ENCODE data around the gene COL1A1. TPM values are rescaled to one million over a fixed set of nuclear protein-coding genes. Genes with fewer than 3 reads are reported as not detected.
A peak's percentile ranks its signal among the peaks of the same experiment; 100 is the strongest.

The COL1A1 gene
- polyA plus RNA-seq, 1 donor (not counting 4 experiments of a cell fraction or from before 2014, with no cell fraction given), result 0.55 TPM

- no peak overlapping the region for H3K9ac ChIP-seq (ENCODE audit: control insufficient read depth, extremely low read depth, insufficient read depth, low read length)
- H3K4me2 ChIP-seq (ENCODE audit: control insufficient read depth, extremely low read depth, insufficient read depth, low read depth, low read length), result no peak overlapping the region
- no peak for FAIRE-seq
- H3K9me1 ChIP-seq (ENCODE audit: control insufficient read depth, extremely low read depth, insufficient read depth, low read length), result no peaks in the 10 kb centered on the region
- H3K79me2 ChIP-seq (ENCODE audit: control insufficient read depth, insufficient read depth, low read length), result no peaks in the 10 kb centered on the region
- H3K9me3 ChIP-seq (ENCODE audit: control insufficient read depth, low read depth, low read length), result no peaks in the 10 kb centered on the region
- H3K4me3 ChIP-seq (ENCODE audit: control insufficient read depth in 2 of 3, extremely low read depth in 1 of 3, insufficient read depth in 2 of 3, low read depth in 1 of 3, low read length in 3 of 3), result no peak overlapping the region
- peaks cover 3% of the 10 kb centered on the region for H3K4me1 ChIP-seq (ENCODE audit: control insufficient read depth, extremely low read depth, insufficient read depth, low read length)
- no peak for DNase-seq (ENCODE audit: low read depth, low spot score)
- no peaks in the 10 kb centered on the region for H4K20me1 ChIP-seq (ENCODE audit: control insufficient read depth, extremely low read depth, insufficient read depth, low read length)
- H2AFZ ChIP-seq (ENCODE audit: control insufficient read depth, low read length), result no peak overlapping the region
- dilution Hi-C loops (cut with MboI; ENCODE audit: extremely low pct_ligation_motif_present, low sequenced_read_pairs), result no loop called here
- H3K27ac ChIP-seq (ENCODE audit: control insufficient read depth, insufficient read depth, low read length), result no peak overlapping the region
- H3K36me3 ChIP-seq (ENCODE audit: control insufficient read depth in 2 of 2, extremely low read depth in 1 of 2, insufficient read depth in 2 of 2, low read length in 2 of 2), result peaks cover 38 to 39% of the 10 kb centered on the region in 2 experiments
- H3K27me3 ChIP-seq (ENCODE audit: control insufficient read depth, extremely low read depth, insufficient read depth, low read length), result peaks cover 11% of the 10 kb centered on the region
- TF ChIP-seq CTCF (optimal IDR thresholded peaks at IDR 0.05 in 1 of 3, IDR thresholded peaks at IDR 0.05 in 1 of 3, conservative IDR thresholded peaks at IDR 0.05 in 1 of 3; ENCODE audit: extremely low read depth in 1 of 3, insufficient read depth in 2 of 3, low read length in 3 of 3) (peak in 1 of 3 experiments; percentile 2), EZH2 (IDR thresholded peaks at IDR 0.05; ENCODE audit: low read length) (no peak)
These were observed 67.0 kb downstream of the COL1A1 start for GRCh38 chr17:50134206-50135110.

- Histone ChIP-seq H3K4me1 (ENCODE audit: control insufficient read depth, extremely low read depth, insufficient read depth, low read length) (peaks cover 3% of the 10 kb centered on the region), H3K4me2 (ENCODE audit: control insufficient read depth, extremely low read depth, insufficient read depth, low read depth, low read length) (no peak overlapping the region), H3K36me3 (ENCODE audit: control insufficient read depth in 2 of 2, extremely low read depth in 1 of 2, insufficient read depth in 2 of 2, low read length in 2 of 2) (peaks cover 31% of the 10 kb centered on the region in 2 experiments), H3K4me3 (ENCODE audit: control insufficient read depth in 2 of 3, extremely low read depth in 1 of 3, insufficient read depth in 2 of 3, low read depth in 1 of 3, low read length in 3 of 3) (no peak overlapping the region), H2AFZ (ENCODE audit: control insufficient read depth, low read length) (no peak overlapping the region), H3K27me3 (ENCODE audit: control insufficient read depth, extremely low read depth, insufficient read depth, low read length) (peaks cover 17% of the 10 kb centered on the region), H4K20me1 (ENCODE audit: control insufficient read depth, extremely low read depth, insufficient read depth, low read length) (no peaks in the 10 kb centered on the region), H3K79me2 (ENCODE audit: control insufficient read depth, insufficient read depth, low read length) (no peaks in the 10 kb centered on the region), H3K9me1 (ENCODE audit: control insufficient read depth, extremely low read depth, insufficient read depth, low read length) (no peaks in the 10 kb centered on the region), H3K9ac (ENCODE audit: control insufficient read depth, extremely low read depth, insufficient read depth, low read length) (no peak overlapping the region), H3K9me3 (ENCODE audit: control insufficient read depth, low read depth, low read length) (no peaks in the 10 kb centered on the region), H3K27ac (ENCODE audit: control insufficient read depth, insufficient read depth, low read length) (no peak overlapping the region)
- no peak for FAIRE-seq
- TF ChIP-seq CTCF (optimal IDR thresholded peaks at IDR 0.05 in 1 of 3, IDR thresholded peaks at IDR 0.05 in 1 of 3, conservative IDR thresholded peaks at IDR 0.05 in 1 of 3; ENCODE audit: extremely low read depth in 1 of 3, insufficient read depth in 2 of 3, low read length in 3 of 3) (no peak), EZH2 (IDR thresholded peaks at IDR 0.05; ENCODE audit: low read length) (no peak)
- no peak for DNase-seq (ENCODE audit: low read depth, low spot score)
- dilution Hi-C loops (cut with MboI; ENCODE audit: extremely low pct_ligation_motif_present, low sequenced_read_pairs), result no loop called here
These were observed 67.7 kb downstream of the COL1A1 start for GRCh38 chr17:50133769-50134099.

Small RNA genes lying within 50 kb of the gene (small RNA-seq; reads per million reads assigned to genes)
- gene SUMO2P7 (ENCODE audit: insufficient read length in 3 of 3, low read depth in 3 of 3, low replicate concordance in 1 of 3), result 0 reads per million in 3 experiments

Other genes starting within 250 kb of the COL1A1 start
- 0.10 to 0.22 TPM (median 0.18 TPM) in 3 replicates for gene DLX4, start 232.4 kb downstream of the COL1A1 start, polyA plus RNA-seq
- 0.62 to 0.81 TPM (median 0.72 TPM) in 3 replicates for gene DLX3, start 206.4 kb downstream of the COL1A1 start, polyA plus RNA-seq
- gene ITGA3, start 145.5 kb downstream of the COL1A1 start, polyA plus RNA-seq, result 427 to 733 TPM (median 708 TPM) in 3 replicates
- 7.5 to 24.1 TPM (median 8.6 TPM) in 3 replicates for gene PDK2, start 106.3 kb downstream of the COL1A1 start, polyA plus RNA-seq
- gene SAMD14, start 71.5 kb downstream of the COL1A1 start, polyA plus RNA-seq, result 0.02 to 0.06 TPM in 2 of 3 replicates, not detected in the other
- gene PPP1R9B, start 51.0 kb downstream of the COL1A1 start, polyA plus RNA-seq, result 15.2 to 18.2 TPM (median 16.1 TPM) in 3 replicates
- gene SGCA, start 35.6 kb downstream of the COL1A1 start, polyA plus RNA-seq, result not detected in 3 replicates
- 0.88 to 2.7 TPM (median 1.8 TPM) in 3 replicates for gene TMEM92, start 72.8 kb upstream of the COL1A1 start, polyA plus RNA-seq
- 15.3 to 28.3 TPM (median 18.3 TPM) in 3 replicates for gene XYLT2, start 144.5 kb upstream of the COL1A1 start, polyA plus RNA-seq
- gene MRPL27, start 171.6 kb upstream of the COL1A1 start, polyA plus RNA-seq, result 106 to 130 TPM (median 123 TPM) in 3 replicates
- 1.6 to 5.6 TPM (median 4.7 TPM) in 3 replicates for gene EME1, start 171.6 kb upstream of the COL1A1 start, polyA plus RNA-seq
- gene LRRC59, start 195.9 kb upstream of the COL1A1 start, polyA plus RNA-seq, result 90.4 to 162 TPM (median 152 TPM) in 3 replicates
- gene ACSF2, start 224.6 kb upstream of the COL1A1 start, polyA plus RNA-seq, result 57.6 to 102 TPM (median 71.9 TPM) in 3 replicates

Measured in keratinocyte (primary cell).